GM21786 (cell line): ENCODE results near the gene DOK7.

Source experiments
- ATAC-seq: cut with Tn5 transposase; IDR thresholded peaks from one replicate; pipeline ENCODE4 v1.9.1; 2021; ENCODE audit not compliant: unreplicated experiment

Gene DOK7

DNA sequence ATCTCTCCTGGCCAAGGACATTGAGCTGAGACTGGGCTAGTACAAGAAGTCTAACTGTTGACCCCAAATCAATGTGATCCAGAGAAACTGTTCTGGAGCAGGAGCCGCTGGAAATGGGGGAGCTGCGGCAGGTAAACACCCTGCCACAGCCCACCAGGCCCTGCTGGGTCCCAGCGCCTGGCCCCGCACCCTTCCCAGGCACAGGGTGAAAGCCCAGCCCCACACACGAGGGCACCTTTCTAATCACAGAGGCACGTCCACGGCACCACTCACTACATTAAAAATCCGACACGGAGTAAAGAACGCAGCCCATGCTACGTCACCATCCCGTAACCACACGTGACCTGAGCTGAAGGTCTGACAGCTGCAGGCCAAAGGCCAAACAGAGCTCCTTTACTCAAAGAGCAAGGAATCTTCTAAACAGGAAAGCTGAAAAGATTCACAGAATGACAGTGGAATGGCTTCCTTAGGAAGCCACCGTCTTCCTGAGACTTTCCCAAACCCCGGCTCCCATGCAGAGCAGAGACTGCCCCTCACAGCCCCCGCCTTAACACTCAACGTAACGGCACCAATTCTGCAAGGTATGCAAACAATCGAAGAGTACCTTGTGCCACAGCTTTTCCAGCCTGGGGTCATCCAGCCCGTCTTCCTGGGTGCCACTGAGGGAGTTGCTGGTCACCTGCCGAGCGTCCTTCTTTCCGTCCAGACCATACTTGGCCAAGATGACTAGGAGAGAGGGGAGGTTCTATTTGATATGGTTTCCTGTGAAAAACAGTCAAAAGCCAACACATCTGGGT is 56.6 kb downstream of the DOK7 start:
- ATAC-seq, result no peak

DNA sequence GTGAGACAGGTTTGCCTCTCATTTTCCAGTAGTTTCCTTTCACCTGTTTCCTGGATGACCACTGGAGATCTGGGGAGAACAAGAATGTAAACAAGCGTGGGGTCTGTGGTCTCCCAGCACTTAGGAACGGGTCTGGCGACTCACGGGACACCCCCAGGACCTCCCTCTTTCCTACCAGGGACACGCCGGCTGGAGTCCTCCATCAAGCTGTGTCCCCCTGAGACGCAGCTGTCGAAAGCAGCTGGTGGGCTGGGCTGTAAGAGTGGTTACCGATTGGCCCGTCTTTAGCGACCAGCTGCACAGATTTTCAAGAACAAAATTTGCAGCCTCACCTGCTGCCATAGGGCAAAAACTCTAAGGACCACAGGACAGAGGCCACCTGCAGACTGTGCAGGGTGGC is 57.2 kb downstream of the DOK7 start:
- ATAC-seq, result no peak

DNA sequence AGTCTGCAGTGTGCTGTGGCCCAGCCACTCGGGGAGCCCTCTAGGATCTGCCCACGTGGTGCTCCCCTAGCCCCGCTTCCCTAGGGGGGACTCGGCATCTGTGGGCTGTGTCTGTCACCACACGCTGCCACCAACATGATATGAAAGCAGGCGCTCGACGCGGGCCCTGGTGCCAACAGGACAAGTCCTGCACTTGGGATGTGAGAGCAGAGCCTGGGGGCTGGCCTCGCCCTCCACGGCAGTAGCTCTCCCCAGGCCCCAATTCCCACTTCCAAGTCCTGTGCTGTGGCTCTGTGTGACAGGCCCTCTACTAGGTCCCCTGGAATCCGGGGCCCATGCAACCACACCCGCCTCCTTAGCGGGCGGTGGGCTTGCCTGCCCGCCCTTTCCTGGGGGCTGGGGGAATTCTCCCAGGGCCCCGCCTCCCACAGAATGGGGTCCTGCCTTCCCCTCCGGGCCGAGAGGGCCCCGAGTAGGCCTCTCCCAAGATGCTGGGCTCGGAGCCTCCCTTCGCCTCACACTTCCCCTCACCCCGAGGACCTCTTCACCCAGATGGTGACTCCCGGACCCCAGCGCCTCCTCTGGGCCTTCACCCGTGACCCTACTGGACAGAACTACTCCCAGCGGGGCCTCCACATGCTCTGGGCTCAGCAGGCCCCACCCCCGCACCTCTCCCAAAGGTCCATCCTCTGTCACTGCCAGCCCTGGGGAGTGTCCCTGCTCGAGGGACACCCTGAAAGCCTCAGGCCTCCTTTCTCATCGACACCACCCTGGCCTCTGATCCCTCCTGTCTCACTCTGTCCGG is 57.9 kb downstream of the DOK7 start:
- ATAC-seq, result no peak

DNA sequence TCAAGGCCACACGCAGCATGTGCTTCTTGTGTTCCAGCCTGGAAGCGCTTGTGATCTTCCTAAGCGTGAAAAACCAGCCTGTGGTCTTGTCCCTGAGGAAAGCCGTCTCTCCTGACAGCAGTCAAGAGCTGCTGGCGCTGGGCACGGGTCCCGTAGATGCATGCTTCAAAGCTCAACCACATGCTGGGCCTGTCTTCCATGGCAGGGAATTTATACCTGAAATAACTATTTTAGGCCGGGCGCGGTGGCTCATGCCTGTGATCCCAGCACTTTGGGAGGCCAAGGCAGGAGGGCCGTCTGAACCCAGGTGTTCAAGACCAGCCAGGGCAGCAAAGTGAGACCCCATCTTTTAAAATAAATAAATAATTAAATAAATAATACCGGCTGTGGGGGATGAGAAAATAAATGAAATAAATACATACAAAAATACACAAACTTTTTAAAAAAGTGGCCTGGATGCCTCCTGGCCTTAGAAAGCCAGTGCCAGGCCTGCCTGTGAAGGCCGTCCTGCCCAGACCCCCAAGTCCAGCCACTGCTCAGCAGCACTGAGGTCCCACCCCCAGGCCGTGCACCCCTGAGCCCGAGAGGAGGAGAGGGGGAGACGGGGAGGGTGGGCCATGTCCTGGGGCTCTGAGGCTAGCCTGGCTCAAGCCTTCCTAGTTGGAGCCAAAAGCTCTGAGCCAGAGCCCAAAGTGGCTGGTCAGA is 58.7 kb downstream of the DOK7 start:
- ATAC-seq, result no peak

DNA sequence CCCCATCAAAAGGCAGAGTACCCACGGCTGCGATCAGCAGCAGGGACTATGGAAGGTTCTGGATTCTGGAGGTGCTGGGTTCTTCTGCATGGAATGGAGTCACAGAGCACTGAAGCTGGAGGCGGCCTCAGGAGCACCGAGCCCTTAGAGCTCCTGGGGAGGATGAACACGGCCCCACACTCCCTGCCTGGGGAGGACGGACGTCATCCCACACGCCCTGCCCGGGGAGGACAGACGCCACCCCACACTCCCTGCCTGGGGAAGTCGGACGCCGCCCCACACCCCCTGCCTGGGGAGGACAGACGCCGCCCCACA is 59.2 kb downstream of the DOK7 start:
- ATAC-seq, result no peak

GRCh38 chr4:3522651-3523050 is 59.5 kb downstream of the DOK7 start:
- no peak for ATAC-seq

DNA sequence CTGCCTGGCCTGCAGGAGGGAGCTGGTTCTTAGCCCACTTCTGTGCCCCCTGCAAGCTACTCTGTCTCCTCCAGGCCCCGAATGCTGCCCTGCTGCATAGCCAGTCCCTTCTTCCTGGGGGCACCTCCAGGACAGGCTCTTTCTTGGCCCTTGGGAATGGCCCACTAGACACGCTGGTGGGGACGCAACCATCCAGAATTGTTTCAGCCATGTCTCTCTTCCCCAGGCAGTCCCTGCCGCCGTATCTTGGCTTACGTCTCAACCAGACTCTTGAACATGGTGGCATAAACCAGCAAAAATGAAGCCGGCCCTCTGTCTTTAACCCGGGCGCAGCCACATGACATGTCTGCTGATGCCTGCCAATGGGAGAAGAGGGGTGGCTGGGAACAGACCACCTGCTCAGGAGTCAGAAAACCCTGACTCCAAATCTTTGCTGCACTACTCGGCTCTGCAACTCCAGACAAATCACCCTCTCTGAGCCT is 60.1 kb downstream of the DOK7 start:
- no peak for ATAC-seq

GRCh38 chr4:3523628-3524221 is 60.6 kb downstream of the DOK7 start:
- no peak for ATAC-seq

DNA sequence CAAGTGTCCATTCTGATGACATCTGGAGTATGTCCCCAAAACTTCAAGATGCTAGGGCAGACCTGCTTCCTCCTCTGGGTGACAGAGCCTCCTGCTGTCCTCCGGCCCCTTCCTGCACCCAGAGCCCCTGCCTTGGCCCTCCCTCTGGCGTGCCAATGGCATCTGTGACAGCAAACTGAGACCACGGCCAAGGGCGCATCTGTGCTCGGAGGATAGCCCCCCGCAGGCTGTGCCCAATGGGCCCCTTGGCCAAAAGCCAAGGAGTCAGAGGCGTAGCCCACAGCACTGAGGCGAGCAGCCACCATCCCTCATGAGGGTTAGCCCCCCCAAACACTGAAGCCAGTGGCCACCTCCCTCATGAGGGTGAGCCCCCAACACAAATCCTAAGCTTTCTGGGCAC is 61.2 kb downstream of the DOK7 start:
- no peak for ATAC-seq

DNA sequence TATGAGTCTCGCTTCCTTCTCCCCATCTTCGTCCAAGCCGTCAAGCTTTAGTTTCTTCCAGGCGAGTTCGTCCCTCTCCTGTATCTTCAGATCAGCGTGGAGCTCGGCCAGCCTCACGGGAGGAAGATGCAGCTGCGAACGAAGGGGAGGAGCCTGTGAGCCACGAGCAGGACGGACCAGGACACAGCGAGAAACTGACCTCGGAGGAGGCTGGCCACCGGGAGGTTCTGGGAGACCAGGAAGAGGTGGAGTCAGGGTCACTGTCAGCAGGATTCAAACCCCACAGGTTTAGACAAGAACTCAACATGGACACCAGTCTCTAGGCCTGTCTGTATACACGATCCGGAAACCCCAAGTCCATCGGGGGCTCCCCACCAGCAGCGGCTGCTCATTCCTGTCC is 61.8 kb downstream of the DOK7 start:
- no peak for ATAC-seq

GRCh38 chr4:3525532-3526430 is 62.7 kb downstream of the DOK7 start:
- no peak for ATAC-seq

- no peak for ATAC-seq
Observed at GRCh38 chr4:3526456-3526855, 63.4 kb downstream of the DOK7 start.

GRCh38 chr4:3527101-3527913 is 64.2 kb downstream of the DOK7 start:
- ATAC-seq, result no peak

DNA sequence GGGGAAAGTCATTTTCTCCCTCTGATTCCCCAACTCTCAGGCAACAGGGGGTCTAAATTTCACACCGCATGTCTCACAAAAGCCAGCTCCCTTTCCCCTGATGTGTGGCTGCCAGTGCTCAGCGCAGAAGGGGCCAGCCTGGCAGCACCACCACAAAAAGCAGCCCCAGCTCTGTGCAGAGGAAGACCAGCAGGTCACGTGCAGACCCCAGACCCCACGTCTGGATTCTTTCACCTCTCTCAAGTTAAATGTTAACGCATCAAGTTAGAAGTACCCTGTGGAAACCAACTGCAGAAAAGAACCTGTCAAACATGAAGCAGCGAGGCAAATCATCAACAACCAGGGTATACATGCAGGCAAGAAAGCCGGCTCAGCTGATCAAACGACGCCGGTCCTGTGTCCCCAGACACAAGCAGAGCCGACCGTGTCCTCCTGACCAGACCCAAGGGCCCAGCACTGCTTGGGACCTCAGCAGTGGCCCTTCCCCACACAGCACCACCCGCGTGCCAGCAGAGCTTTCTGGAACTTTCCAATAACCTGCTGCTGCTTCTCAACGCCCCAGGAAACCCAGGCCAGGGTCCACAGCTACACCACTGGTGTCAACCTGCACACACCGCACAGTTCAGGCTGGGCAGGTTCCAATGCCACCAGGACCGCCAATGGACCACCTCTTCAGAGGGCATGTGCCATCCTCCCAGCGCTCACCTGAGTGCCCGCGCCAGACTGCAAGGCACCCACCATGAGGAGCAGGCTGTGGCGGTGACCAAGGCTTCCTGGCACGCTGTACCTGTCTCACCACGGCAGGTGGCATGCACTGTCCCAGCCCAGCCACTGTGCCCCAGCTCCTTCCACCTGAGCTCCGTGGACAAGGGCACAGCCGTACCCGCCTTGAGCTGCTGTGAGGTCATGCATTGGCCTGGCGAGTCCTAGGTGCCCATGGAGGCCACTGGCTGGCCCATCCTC is 65.1 kb downstream of the DOK7 start:
- no peak for ATAC-seq

- ATAC-seq, result no peak
Observed at GRCh38 chr4:3529363-3529762, 66.3 kb downstream of the DOK7 start.

DNA sequence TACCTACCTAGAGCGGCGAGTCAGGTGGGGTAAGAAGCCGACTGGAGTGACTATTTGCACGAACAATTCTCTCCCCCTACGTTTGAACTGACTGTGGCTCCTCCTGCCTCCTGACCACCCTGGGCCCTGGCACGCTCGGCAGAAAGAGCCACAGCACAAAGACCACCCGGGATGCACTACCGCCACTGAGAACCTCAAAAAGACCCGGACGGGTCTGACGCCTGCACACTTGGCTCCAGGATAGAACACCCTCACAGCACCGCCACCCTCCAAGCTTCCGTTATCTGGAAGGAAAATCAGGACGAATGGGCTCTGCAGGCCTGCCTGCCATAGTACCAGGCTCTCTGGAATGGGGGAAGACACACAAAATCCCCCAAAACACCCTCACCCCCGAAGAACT is 66.9 kb downstream of the DOK7 start:
- no peak for ATAC-seq

DNA sequence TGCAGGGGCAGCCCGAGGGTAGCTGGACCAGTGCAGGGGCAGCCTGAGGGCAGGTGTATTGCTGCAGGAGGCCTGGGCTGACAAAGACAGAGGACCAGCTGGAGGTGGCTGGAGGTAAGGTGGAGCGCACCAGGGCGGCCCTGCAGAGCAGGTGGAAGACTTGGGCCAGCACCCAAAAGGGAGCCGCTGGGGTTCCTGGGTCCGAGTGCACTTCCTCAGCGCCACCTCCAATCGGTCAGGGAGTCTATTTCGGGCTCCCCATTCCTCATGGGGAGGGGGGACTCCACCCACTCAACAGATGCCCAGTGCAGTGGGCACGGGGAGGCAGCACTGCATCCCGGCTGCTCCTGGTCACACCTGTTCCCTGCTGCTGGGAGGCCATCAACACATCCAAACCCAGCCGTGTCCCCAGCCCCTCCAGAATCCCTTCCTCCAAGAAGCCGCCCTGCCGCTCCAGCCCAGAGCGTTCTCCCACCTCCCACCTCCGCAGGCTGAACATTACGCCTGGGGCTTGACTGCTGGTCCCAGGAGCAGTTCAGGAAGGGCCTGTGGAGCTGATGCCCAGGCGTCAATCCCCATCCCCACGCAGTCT is 67.7 kb downstream of the DOK7 start:
- no peak for ATAC-seq

DNA sequence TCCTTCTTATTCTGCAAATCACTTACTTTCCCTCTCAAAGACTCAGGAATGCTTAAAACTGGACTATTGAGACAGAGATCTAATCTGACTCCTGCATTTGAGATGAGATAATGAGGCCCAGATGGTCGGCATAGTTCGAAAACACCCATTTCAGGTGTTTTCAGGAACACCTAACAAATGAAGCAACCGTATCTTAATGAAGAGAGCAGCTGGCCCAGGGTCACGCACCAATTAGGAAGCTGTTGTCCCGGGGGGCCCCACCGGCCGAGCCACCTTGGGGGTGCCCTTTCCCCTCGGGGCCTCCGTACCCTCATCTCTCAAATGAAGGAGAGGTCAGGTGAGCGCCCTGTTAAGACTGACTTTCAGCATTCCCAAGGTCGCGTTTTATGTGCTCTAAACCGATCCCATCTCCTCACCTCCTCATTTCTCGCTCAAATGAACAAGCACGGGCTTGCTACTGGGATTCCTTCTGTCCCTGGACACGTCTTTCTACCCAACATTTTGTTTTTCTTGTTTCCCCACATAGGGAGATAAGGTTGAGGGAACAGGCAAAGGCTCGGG is 68.3 kb downstream of the DOK7 start:
- no peak for ATAC-seq
